HS-27A (cell line): ENCODE results near the gene CDC42EP1.
"Not testable (repeated sequence)": the region's sequence is repeated elsewhere in the genome, so short reads cannot be mapped to it uniquely, and the experiment has no call there.

Experiments used
- DNase-seq: peaks from one replicate; pipeline ENCODE4 v3.0.0-alpha.2; 2012; ENCODE audit warnings: low read depth, missing footprints

The CDC42EP1 gene

DNA sequence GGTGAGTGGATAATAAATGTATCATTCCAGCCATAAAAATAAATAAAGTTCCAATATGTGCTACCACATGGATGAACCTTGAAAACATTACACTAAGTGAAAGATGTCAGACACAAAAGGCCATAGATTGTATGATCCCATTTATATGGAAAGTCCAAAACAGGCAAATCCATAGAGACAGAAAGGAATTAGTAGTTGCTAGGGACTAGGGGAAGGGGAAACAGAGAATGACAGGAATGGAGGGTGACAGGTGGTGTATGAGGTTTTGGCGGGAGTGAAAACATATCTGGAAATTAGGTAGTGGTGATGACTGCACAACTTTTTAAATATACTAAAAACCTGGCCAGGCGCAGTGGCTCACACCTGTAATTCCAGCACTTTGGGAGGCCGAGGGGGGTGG lies 25.8 kb upstream of the CDC42EP1 start:
- no peak for DNase-seq

GRCh38 chr22:37535159-37535558 lies 25.1 kb upstream of the CDC42EP1 start:
- DNase-seq: no peak

GRCh38 chr22:37538590-37539357 lies 21.5 kb upstream of the CDC42EP1 start:
- DNase-seq: no peak

GRCh38 chr22:37539790-37540189 lies 20.5 kb upstream of the CDC42EP1 start:
- not testable (repeated sequence) for DNase-seq

DNA sequence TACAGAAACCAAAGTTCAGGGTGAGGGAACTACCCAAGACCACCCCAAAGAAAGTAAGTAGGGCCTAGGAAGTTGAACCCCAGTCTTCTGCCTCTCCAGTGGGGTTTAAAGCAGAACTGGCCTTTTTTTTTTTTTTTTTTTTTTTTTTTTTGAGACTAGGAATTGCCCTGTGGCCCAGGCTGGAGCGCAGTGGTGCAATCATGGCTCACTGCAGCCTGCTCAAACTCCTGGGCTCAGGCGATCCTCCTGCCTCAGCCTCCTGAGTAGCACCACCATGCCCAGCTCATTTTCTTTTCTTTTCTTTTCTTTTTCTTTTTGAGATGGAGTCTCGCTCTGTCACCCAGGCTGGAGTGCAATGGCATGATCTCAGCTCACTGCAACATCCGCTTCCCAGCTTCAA lies 17.9 kb upstream of the CDC42EP1 start:
- DNase-seq: not testable (repeated sequence)

GRCh38 chr22:37542959-37543358 lies 17.3 kb upstream of the CDC42EP1 start:
- no peak for DNase-seq

DNA sequence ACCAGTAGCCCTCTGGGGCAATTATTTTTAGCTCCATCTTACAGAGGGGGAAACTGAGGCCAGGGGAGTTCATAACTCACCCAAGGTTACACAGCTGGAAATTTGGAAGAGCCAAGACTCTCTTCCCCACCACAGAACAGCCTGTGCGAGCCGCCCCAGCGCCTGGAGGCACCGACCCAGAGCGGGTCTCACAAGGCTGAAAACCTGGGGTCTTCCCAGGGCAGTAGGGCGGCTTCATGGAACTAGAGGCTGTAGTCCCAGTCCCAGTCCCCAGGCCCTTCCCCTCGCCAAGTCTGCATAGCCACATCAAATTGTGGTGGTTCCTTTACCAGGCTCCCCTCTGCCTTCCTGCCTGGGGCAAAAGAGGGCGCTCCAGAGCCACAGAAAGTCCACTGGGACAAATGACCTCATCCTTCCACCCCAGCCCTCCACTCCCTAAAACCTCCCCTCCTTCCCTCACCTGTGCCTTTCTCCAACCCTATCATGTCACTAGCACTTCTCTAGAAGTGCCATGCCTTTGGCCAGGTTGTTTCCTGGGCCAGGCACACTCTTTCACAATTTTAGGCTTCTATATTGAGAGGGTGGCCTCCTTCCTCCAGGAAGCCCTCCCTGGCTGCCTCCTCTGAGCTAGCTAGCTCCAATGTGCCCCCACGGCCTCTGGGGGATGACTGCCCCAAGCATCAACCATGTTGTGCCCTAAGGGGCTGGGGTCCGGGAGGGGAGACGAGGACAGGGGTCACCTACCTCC lies 15.2 kb upstream of the CDC42EP1 start:
- no peak for DNase-seq

DNA sequence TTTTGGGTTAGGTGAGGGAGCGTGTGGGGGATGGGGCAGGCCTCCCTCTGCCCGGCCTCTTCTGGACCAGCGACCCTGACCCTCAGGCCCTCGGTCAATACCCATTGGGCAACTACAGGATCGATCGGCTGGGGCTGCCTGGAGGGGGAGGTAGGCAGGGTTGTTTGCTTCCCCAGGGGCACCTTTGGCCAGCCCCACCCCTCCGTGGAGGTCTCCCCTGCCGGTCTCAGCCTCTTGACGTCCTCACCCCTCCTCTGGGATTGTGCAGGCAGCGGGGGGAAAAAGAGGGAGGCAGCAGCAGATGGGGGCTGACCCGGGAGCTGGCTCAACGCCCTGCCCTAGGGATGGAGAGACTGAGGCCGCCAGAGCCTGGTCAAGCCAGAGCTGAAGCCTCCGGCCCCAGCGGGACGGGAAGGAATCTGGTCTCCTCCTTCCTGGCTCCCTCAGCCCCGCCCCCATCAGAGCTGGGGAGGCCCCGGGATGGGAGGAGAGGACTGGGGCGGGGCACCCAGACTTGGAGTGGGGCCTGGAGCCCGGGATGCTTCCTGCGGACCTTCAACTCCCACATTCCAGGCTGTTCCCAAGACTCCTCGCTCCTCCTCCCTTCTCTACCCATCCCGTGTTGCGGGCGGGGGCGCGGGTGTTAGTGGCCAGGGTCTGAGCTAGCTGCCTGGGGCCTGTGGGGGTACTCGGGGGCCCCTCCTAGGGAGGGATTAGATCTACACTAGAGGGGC lies 14.4 kb upstream of the CDC42EP1 start:
- DNase-seq: peak; percentile 78

DNA sequence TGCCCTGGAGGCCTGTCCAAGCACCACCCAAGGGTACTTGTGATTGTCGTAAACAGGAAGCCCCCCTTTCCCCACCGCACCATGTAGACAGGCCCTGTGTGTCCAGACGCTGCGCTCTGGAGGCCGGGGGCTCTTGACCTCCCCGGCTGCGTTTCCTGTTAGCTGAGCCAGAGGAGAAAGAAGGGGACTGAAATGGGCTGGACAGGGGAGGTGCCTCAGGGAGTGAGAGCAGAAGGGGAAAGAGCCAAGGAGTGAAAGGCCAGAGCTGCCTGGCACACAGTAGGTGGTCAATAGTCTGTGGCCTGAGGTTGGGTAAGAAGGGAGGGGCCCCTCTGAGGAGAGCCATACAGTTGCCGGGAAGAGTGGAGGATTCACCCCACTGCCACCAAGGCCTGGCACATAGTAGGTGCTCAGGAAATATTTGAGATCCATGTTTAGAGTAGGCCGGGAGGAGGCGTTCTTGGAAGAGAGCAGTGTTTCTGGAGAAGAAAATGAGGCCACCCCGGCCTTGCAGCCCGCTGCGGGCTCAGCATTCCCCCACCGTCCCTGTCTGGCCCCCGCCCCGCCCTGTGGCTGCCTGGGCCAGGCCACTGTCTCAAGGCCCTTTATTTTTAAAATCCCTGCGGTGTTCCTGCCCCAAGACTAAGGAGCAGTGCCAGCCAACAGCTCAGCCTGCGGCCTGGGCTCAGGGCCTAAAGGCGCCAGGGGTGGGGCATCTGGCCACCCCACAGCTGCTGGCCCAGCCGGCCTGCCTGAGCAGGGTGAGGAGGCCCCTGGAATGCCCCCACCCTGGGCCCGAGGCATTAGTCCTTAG lies 13.6 kb upstream of the CDC42EP1 start:
- DNase-seq: no peak

DNA sequence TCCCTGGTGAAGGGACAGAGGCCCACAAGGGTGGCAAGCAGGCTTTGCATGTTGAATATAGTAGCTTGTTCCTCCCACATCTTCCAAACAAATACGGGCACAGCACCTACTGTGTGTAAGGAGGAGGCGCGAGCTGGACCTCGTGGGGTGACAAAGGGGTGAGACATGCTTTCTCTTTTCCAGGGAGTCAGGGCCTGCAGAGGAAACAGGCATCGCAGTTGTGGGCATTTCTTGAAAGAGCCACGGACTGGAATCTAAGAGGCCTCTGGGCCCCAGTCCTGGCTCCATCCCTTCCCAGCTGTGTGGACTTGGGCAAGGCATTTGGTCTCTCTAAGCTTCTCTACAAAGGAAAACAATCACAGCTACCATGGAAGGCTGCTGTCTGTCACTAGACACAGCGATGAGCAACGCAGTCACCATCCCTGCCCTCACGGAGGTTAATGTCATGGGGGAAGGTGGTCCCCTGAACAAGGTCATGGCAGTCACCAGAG lies 13.0 kb upstream of the CDC42EP1 start:
- no peak for DNase-seq

DNA sequence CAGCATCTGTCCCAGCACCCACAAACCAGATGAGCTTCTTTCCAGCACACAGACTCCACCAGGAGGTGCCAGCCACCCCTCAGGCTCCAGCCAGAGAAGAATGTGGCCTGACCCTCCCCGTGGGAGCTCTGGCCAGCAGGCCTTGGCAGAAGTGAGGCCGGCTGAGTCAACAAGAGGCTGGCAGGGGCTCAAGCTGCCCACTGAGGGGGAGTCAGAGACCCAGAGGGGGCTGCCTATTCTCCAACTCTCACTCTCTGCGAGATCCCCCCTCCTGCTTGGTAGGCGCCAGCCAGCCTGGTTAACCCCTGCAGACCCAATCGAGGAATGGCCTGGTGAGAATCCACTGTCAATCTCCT lies 10.6 kb upstream of the CDC42EP1 start:
- no peak for DNase-seq

DNA sequence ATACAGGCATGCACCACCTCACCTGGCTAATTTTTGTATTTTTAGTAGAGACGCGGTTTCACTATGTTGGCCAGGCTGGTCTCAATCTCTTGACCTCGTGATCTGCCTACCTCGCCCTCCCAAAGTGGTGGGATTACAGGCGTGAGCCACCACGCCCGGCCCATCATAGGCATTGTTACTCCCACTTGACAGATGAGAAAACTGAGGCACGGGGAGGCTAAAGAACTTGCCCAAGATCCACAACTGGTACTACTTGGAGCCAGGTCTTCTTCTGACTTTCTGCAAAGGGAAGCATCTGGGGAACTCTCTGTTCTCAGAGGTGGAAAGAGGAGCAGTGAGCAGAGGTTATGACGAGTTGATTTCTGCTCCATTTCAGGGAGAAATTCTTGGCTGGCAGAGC lies 9.4 kb upstream of the CDC42EP1 start:
- DNase-seq: not testable (repeated sequence)

DNA sequence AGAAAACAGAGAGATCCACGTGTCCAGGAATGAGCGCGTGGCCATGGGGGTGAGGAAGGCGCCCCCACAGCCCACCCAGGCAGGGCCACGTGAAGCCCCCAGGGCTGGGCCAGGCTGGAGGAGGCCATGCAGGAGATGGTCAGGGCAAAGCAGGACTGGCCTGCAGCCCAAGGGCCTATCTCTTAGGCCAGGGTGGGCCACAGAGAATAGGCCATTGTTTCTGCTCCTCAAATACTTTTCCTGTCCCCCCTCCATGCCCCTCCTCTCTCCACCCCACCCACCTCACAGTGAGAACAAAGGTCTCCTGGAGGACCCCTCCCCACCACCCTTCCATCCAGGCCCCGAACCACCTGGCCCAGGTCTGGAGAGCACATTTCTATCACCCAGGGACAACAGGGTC lies 8.3 kb upstream of the CDC42EP1 start:
- DNase-seq: no peak

DNA sequence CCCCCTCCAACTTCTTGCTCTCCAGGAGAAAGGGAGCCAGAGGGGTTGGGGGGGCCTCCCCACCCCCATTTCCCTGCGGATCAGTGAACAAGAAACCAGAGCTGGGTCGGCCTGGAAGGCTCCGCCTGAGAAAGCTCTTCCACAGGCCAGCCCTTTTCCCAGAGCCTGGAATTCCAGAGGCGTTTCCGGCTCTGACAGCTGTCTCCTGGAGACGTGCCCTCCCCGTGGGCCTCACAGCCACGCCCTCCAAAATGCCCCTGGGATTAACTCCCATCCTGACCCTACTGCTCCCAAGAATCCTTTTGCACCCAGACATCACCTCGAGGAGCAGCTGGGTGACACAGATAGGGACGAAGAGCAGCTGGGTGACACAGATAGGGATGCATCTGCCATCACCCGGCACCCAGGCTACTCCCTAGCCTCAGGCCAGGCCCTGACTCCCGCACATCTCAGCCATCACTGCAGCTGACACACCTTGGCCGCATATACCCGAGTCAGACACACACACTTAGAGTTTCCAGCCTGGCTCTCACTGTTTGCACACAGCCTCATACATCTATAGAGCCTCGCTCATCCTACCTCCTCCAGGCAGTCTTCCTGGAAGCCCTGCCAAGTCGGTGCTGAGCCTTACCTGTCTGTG lies 7.6 kb upstream of the CDC42EP1 start:
- DNase-seq: no peak

DNA sequence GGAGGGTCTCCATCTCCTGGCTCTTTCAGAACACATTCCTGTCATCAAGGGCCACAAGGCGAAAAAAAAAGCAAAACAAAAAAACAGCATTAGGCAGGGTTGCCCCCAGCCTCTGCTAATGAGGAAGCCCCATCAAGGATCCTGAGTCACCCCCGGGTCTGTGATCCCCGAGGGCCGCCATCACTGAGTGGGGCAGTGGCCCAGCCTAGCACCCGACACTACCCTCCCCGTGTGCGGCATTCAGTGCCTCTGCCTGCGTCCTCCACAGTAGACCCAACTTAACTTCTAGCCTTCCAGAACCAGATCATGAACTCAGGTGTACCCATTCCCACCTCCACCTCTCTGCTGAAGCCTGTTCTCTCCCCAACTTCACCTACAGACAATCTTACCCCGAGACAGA lies 6.6 kb upstream of the CDC42EP1 start:
- DNase-seq: no peak

- DNase-seq: no peak
Observed at GRCh38 chr22:37555029-37555428, 5.3 kb upstream of the CDC42EP1 start.

- no peak for DNase-seq
Observed at GRCh38 chr22:37556710-37557109, 3.6 kb upstream of the CDC42EP1 start.

DNA sequence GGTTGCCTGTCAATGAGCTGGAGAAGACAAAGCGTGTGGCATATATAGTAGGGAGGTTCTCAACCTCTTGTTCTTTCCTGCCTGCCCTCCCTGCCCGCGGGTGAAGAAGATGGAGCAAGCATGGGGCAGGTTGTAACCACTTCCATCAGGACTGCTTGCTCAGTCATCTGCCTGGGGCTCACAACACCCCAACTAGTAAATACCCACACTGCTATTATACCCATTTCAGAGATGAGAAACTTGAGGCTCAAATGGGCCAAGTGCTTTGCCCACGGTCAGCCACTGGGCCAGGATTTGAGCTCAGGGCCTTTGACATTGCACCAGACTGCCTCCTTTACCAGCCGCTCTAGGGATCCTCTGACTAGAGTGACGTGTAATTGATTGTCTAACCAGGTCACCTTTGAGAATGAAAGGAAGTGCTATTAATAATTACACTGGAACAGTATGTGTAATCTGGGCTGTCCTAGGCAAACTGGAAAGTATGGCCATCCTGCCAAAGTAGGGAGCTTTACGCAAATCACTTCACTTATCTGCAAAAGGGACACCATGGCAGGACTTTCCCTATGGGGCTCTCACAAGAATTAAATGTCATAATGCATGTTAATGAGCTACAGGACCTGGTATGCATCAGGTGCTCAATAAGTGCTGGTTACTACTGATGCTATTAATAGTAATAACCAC lies 2.8 kb upstream of the CDC42EP1 start:
- DNase-seq: no peak

DNA sequence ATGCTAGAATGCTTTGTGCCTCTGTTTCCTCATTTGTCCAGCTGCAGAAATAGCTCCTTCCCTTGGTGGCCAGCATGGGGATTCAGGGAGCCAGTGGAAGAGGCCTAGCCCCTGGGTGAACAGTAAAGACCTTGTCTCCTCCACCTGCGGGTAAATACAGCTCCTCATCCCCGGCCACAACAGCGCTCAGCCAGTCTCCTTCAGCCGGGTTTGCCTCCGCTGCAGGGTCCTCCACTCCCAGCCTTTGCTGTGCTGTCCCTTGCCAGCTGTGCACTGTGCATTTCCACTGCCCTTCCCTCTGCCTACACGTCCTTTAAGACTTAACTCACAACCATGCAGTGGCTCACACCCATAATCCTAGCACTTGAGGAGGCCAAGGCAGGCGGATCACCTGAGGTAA lies 1.5 kb upstream of the CDC42EP1 start:
- DNase-seq: no peak

DNA sequence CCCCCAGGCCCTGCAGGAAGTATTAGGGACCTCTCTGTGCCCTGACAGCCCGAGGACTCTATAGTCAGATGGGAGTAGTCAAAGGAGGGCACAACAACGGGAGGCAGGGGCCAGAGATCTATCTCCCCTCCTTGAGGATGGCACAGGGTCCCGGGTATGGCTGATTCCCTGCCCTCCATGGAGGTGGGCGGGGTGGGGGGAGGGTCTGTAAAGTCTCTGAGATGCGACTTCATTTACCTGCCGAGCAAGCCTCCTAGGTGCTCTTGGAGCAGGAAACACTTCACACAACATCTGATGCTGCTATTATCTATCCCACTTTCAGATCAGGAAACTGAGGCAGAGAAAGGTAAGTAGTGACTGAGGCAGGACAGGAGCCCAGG lies 769 bp upstream of the CDC42EP1 start:
- no peak for DNase-seq
